Activated CD4-positive, alpha-beta T cell treated with anti-CD3 and anti-CD28 coated beads, Interleukin-2, Interleukin-4, amounts not matched to agents 100 ng/mL and 50 ng/mL, durations not matched to agents 16 hours and 8 hours (primary cell): Measurements from ENCODE around the gene P3H4.

Experiments
- DNase-seq: peaks from one replicate; pipeline ENCODE4 v3.0.0-alpha.2; 2020; ENCODE audit warnings: low spot score

Gene P3H4

DNA sequence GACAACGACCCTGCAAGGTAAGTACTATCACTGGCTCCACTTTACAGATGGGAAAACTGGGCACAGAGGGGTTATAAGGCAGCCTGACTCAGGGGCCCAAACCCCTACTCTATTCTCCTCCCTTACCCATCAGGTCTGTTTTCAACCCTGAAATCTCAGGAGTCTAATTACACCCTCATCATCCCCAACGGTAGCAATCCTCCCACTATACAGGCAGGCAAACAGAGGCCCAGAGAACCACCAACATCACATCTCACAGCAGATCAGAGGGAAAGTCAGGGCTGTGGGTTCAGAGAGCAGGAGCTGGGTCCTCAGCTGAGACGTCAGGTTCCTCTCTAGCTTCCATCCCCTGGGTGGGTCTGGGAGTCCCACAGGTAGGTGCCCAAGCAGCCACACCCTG, 41.8 kb downstream of the P3H4 start:
- no peak for DNase-seq

DNA sequence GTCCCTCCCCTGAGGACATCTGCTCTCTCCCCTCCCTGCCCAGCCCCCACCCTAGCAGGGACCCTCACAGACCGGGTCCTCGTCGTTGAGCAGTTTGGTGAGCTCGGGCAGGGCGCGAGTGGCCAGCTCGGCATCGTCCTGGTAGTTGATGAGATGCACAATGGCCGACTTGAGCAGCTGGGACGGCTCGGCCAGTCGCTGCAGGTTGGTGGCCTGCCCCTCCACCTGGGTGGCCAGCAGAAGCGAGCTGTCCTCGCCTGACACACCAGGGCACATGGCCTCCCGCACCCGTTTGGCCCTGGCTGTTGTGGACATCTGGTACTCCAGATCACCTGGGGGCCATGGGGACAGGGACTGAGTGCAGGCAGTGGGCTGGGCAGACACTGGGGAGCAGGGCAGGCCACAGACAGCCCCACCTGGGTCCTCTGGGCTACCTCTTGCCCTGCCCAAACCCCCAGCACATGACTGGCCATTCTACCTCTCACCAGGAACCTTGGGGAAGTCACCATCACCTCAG, 42.3 kb downstream of the P3H4 start:
- no peak for DNase-seq

DNA sequence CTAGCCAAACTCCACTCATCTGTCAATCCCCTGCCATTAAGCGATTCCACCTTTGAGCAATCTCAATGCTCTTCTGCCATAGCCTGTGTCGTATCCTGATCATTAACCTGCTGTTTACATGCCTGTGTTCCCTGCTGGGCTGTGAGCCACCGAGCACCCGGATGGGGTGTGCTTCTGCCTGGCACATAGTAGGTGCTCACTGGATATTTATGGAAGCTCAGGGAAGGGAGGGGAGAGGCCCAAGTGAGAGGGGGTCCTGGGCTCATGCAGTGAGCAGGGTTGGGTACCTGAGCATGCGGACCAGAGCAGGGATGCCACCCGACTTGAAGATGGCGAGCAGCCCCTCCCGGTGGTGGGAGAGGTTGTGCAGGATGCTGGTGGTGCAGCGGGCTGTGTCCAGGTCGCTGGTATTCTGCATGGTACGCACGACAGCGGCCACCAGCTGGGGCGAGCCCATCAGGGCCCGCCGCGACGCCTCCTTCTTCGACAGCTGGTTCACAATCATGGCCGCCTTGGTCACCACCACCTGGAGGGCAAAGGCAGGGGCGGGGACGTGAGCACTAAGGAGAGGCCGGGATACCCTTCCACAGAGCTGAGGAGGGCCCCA, 43.0 kb downstream of the P3H4 start:
- DNase-seq, result no peak

DNA sequence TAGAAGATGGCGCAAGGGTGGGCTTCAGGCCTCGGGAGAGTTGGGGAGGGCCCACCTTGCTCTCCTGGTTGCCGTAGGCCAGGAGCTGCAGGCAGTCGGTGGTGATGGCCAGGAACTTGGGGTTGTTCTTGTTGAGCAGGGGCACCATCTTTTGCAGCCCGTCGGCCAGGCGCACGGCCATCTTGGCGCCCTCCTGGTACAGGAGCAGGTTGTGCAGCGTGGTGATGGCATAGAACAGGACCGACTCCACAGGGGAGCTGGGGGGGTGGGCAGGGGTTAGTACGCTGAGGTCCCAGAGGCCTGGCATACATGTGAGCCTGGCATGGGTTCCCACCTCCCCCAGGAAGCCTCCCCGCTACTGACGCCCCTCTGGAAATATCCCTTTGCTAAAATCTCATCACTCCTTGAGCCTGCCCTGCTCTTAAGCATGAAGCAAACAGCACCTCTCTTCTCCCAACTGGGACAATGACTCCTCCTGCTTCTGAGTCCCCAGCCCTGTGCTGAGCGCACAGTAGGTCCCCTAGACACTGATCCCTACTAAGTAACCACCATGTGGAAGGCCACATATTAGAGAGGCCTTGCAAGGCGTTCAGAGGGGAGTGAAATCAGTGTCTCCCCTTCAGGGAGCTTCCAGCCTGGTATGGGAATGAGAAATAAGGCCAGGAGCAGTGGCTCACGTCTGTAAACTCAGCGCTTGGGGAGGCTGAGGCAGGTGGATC, 44.3 kb downstream of the P3H4 start:
- DNase-seq, result no peak

DNA sequence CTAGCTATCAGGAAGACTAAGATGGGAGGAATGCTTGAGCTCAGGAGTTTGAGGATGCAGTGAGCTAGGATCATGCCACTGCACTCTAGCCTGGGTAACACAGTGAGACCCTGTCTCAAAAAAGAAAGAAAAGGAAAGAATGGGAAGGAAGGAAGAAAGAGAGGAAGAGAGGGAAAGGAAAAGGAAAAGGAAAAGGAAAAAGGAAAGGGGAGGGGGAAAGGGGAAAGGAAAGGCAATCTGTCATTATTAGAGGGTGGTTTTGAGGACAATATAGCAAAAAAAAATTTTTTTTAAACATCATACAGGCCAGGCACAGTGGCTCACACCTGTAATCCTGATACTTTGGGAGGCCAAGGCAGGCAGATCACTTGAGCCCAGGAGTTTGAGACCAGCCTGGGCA, 45.6 kb downstream of the P3H4 start:
- no peak for DNase-seq

DNA sequence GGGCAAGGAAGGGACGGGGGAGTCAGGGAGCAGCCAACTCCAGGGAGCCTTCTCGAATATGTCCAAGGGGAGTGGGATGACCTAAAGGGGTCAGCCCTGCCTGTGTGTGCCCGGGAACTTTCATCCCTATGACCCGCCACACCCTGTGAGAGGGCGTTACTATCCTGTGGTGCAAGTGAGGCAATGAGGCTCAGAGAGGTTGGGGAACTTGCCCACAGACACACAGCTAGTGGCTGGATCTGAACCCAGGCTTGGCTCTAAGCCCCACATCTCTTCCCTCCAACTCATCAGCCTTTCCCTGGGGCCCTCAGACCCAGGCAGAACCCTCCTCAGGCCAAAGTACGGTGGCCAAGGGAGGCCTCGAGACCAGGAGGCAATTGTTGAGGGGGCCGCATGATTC, 48.4 kb downstream of the P3H4 start:
- no peak for DNase-seq

DNA sequence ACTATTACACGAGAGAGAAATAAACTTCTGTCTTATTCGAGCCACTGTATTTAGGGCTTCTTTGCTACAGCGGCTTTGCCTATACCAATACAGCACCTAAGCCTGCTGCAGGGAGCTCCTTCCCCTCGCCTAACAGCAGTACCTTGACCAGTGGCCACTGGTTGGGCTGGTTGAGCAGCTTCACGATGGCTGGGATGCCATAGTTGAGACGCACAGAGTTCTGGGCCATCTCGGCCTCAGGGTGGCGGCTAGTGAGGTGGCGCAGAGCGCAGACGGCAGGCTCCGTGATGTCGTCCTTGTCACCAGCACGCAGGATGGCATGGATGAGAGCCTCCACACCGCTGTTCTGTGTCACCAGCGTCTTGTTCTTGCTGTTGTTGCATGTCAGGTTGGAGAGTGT, 48.9 kb downstream of the P3H4 start:
- DNase-seq, result no peak

DNA sequence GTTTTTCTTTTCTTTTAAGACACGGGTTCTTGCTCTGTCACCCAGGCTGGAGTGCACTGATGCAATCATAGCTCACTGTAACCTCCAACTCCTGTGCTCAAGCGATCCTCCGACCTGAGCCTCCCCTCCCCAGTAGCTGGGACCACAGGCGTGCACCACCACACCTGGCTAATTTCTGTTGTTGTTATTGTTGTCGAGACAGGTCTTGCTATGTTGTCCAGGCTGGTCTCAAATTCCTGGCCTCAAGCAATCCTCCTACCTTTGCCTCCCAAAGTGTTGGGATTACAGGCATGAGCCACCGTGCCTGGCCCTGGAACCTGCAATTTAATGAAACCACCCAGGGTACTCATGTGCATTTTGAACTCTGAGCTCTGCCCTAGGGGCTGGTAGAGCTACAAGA, 49.4 kb downstream of the P3H4 start:
- DNase-seq, result no peak

DNA sequence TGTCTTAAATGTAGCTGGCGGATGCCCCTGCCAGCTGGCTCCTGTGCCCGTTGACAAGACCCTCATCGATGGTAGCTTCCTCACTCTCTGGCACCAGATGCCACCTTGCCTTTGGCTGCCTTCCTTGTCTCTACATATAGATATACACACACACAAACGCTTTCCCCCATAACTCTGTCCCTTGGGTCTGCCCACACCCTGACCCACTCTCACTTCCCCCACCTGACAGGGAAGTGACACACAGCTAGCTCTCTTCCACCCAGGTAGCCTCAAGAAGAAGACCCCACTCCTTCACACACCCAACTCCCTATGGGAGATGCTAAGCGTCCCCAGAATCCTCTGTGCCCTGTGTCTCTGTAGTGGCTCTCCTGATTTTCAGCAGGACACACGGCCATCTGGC, 50.9 kb downstream of the P3H4 start:
- DNase-seq, result no peak

DNA sequence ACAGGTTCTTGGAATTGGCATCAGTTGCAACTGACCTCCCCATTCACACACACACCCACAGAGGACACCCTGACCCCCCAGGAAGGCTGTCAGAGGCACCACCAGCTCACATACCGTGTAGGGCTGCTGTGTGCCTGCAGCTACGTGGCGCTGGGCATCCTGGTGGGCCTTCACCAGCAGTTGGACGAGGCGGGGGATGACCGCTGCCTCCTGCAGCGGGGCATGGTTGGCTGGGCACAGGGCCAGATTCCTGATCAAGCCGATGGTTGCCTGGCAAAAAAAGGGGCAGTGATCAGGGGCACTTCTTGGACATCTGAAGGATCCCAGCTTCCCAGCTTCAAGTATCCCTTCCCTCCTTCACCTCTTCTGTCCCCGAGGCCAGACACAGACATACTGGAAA, 53.1 kb downstream of the P3H4 start:
- no peak for DNase-seq

DNA sequence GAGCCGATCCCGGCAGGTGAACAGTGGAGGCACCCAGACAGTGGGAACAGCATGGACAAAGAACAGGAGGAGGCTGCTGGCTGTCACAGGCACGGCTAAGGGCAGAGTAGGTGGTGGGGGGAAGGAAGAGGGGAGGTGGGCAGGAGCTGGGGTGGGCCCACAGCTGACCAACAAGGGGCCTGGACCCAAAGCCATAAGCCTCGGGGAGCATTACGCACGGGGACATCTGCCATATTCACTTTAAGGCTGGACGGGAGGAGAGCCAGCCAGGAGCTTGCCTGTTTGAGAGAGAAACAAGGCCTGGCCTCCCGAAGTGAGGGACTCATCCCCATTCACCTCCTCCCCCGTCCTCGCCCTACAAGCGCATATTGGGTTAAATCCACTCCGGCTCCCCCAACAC, 57.7 kb downstream of the P3H4 start:
- DNase-seq, result no peak
